LNCaP clone FGC (cell line): ENCODE data around the gene MAN1A2.

Experiments
- DNase-seq: peaks from one replicate; pipeline ENCODE4 v3.0.0-alpha.2; 2011; ENCODE audit warnings: low read depth
- H3K4me3 ChIP-seq: 2 replicates; pipeline ENCODE4 v1.5.1; 2011; ENCODE audit warnings: mild to moderate bottlenecking, low read depth, low read length, control low read depth
- TF ChIP-seq, protein P1 (sequence below): IDR thresholded peaks from 2 replicates; pipeline ENCODE4 v1.5.1; 2012; ENCODE audit warnings: mild to moderate bottlenecking; ENCODE audit not compliant: control insufficient read depth, insufficient read depth; ENCODE audit errors: extremely low read depth

The MAN1A2 gene

DNA sequence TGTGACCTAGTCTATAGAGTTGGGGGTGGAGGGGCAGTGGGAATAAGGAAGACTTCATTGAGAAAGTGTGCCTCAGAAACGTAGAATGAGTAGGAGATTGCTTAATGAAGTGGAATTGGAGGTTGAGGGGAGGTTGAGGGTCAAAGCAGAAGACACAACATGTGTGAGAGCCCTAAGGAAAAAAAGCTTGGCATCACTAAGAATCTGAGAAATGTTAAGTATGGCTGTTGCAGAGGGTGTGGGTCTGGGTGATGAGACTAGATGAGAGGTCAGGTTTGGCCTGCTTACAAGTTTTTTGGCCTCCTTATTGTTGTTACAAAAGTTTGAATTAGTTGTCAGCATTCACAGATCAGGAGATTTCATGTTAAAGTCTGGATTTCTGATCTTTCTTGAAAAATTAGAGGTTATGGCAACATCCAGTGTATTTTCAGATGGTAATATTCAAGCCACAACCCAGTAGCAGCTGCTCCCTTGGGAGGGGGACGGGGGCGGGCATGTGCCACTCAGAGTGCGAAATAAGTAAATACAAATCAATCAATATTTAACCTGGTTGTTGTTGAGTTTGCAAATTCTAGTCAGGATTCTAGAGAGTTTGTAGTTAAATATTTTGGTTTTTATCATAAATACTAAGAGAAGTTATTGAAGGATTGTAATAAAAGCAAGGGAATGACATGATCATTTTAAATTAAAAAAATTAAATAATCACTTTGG is 4.3 kb downstream of the MAN1A2 start:
- no peak for DNase-seq
- TF ChIP-seq, protein P1, sequence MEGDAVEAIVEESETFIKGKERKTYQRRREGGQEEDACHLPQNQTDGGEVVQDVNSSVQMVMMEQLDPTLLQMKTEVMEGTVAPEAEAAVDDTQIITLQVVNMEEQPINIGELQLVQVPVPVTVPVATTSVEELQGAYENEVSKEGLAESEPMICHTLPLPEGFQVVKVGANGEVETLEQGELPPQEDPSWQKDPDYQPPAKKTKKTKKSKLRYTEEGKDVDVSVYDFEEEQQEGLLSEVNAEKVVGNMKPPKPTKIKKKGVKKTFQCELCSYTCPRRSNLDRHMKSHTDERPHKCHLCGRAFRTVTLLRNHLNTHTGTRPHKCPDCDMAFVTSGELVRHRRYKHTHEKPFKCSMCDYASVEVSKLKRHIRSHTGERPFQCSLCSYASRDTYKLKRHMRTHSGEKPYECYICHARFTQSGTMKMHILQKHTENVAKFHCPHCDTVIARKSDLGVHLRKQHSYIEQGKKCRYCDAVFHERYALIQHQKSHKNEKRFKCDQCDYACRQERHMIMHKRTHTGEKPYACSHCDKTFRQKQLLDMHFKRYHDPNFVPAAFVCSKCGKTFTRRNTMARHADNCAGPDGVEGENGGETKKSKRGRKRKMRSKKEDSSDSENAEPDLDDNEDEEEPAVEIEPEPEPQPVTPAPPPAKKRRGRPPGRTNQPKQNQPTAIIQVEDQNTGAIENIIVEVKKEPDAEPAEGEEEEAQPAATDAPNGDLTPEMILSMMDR: no peak
- H3K4me3 ChIP-seq: no peak overlapping the region

DNA sequence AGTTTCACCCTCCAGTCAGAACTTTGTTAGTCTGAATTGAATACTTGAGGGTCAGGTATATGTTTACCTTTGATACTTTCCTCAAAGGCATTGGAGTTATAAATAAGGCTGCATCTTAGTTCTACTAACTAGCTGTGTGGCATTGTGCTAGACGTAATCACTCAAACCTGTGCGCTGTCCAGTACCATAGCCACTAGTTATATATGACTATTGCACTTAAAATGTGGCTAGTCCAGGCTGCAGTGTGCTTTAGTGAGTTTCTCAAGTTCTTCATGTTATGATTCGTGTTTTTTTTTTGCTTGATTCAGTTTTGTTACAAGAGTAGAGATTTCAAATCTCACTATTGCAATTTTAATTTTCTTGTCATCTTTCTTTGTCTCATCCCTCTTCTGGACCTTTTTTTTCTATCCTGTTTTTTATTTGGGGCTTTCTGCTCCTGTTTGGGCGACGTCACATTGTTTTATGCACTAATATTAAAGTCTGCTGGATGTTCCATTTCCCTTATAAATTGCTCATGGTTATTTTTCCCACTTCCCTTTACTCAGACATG is 5.7 kb downstream of the MAN1A2 start:
- no peak overlapping the region for H3K4me3 ChIP-seq
- TF ChIP-seq, protein P1: no peak
- DNase-seq: no peak

DNA sequence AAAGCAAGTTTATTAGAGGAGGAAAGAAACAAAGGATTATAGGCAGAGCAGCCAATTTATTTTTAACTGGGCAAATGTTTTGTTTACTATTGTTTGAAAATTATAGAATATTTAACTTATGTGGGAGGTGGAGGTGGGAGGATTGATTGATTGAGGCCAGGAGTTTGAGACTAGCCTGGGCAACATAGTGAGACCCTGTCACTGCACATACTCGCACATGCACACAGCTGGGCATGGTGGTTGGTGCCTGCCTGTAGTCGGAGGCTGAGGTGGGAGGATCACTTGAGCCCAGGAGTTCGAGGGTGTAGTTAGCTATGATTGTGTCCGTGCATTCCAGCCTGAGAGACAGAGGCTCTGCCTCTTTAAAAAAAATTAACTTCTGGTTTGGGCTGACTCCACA is 6.7 kb downstream of the MAN1A2 start:
- no peak for DNase-seq
- no peak overlapping the region for H3K4me3 ChIP-seq
- TF ChIP-seq, protein P1: no peak

DNA sequence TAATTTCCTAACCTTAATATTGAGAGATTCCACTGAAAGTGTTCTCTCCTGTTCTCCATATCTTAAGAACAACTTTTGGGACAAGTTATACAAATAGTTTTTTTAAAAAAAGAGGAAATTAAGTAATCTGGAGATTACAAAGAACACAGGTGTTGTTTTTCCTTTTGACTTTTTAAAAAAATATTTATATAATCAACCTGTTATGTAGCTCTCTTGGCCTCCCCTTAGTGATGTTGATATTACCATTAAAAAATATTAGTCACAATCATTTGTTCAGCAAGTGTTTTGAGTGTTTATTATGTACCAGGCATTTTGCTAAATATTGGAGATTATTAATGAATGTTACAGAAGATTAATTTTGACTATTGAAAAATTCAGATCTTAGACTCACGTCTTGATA is 8.1 kb downstream of the MAN1A2 start:
- no peak for DNase-seq
- no peak overlapping the region for H3K4me3 ChIP-seq
- TF ChIP-seq, protein P1: no peak

DNA sequence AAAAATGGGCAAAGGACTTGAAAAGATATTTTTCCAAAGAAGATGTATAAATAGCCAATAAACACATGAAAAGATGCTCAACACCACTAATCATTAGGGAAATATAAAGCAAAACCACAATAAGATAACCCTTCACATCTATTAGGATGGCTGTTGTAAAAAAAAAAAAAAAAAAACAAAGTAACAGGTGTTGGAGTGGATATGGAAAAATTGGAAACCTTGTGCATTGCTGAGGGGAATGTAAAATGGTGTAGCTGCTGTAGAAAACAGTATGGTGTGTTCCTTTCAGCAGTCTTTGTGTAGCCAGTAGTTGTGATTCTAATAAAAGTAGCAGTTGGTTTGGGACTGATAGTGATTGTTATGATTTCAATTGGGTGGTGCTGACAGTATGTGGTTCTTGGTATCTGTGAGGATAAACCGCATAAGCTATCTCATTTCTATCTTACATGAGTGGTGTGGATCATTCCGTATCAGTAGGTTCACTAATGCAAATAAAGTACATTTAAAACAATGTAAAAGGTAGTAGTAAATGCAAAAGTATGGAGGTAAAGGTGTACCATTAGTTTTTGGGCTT is 19.9 kb downstream of the MAN1A2 start:
- DNase-seq: no peak
- TF ChIP-seq, protein P1: no peak

DNA sequence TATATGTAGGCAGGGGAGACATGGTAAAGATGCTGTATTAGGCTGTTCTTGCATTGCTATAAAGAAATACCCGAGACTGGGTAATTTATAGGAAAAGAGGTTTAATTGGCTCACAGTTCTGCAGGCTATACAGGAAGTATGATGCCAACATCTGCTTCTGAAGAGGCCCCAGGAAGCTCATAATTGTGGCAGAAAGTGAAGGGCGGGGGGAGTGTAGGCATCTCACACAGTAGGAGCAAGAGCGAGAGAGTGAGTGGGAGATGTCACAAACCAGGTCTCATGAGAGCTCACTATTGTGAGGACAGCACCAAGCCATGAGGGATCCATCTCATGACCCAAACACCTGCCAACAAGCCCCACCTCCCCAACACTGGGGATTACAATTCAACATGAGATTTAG is 21.1 kb downstream of the MAN1A2 start:
- DNase-seq: no peak
- no peak overlapping the region for H3K4me3 ChIP-seq
- TF ChIP-seq, protein P1: no peak

More for the DNA sequence above, 19.9 kb downstream of the MAN1A2 start:
- no peak overlapping the region for H3K4me3 ChIP-seq

DNA sequence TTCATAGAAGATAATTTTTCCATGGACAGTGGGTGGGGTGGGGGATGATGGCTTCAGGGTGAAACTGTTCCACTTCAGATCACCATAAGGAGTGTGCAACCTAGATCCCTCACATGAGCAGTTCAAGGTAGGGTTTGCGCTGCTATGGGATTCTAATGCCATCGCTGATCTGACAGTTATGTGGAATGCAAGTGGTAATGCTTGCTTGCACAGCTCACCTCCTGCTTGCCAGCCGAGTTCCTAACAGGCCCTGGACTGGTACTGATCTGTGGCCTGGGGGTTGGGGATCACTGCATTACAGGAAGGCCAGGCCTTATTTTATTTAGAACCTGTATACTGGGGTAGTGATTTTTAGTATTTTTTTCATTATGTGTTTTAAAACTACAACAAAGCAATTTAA is 22.0 kb downstream of the MAN1A2 start:
- no peak overlapping the region for H3K4me3 ChIP-seq
- TF ChIP-seq, protein P1: no peak

More for the DNA sequence above, 22.0 kb downstream of the MAN1A2 start:
- DNase-seq: no peak
